GM12892 (cell line): Measurements from ENCODE around the gene PTEN.

Experiments used
- POLR2A ChIP-seq: IDR thresholded peaks from 2 replicates; pipeline ENCODE4 v1.6.1; 2011; ENCODE audit warnings: low read depth, low read length, control low read depth
- POLR2AphosphoS5 ChIP-seq: IDR thresholded peaks from 2 replicates; pipeline ENCODE4 v1.6.1; 2011; ENCODE audit warnings: low read depth, low read length, control low read depth
- TAF1 ChIP-seq: IDR thresholded peaks from 2 replicates; pipeline ENCODE4 v1.6.1; 2011; ENCODE audit warnings: low read depth, mild to moderate bottlenecking, control low read depth, low read length, borderline replicate concordance

DNA sequence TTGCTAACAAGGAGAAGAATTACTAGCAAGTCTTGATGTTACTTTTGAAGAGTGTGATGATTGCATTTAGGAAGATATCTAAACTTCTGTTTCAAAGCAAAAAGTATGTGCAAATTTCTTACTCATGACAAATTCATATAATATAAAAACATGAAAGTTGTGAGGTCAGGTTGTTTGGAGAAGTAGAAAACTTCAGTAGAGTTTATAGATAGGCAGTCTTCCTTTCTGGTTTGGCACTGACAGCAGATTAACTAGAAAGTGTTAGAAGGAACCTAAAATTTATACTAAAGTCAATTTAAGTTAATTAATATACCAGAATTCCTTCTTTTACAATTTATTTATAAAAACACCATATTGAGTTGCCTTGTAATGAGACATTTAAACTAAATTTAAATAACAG is 16.9 kb downstream of the PTEN start:
- TF ChIP-seq POLR2AphosphoS5: no peak
- TF ChIP-seq POLR2A: no peak
- no peak for TF ChIP-seq TAF1
